Uterus (tissue), 4 donors: ENCODE measurements around the gene FAM171A2. TPM values are rescaled to one million over a fixed set of nuclear protein-coding genes. Genes with fewer than 3 reads are reported as not detected.

Experiments
- DNase-seq, 2 donors: peaks; one replicate each; pipeline ENCODE4 v3.0.0-alpha.2; 2019 to 2020
- H3K27ac ChIP-seq, 2 donors: fragments of 200-600 bp; sonication (generic); 1 replicate in 1 of 2; 2 replicates in 1 of 2; pipeline ENCODE4 v1.5.1; 2016 to 2018
- H3K27me3 ChIP-seq, 2 donors: fragments of 200-600 bp; sonication (generic); one replicate each; pipeline ENCODE4 v1.5.1; 2018 to 2019; ENCODE audit warnings: control low read depth in 1 of 2
- H3K36me3 ChIP-seq, 2 donors: fragments of 200-600 bp; sonication (generic); one replicate each; pipeline ENCODE4 v1.5.1; 2019; ENCODE audit warnings: control low read depth in 1 of 2
- H3K4me1 ChIP-seq, 2 donors: fragments of 200-600 bp; sonication (generic); one replicate each; pipeline ENCODE4 v1.5.1; 2018 to 2019; ENCODE audit warnings: control low read depth in 1 of 2
- H3K4me3 ChIP-seq, 2 donors: fragments of 200-600 bp; sonication (generic); 1 replicate in 1 of 2; 2 replicates in 1 of 2; pipeline ENCODE4 v1.5.1; 2018 to 2019; ENCODE audit warnings: mild to moderate bottlenecking in 1 of 2
- H3K9me3 ChIP-seq, 2 donors: fragments of 200-600 bp; sonication (generic); one replicate each; pipeline ENCODE4 v1.5.1; 2019; ENCODE audit warnings: control low read depth in 1 of 2
- POLR2A ChIP-seq, 2 donors: fragments of 450-650 bp; IDR thresholded peaks; one replicate each; pipeline ENCODE4 v1.6.1; 2016; ENCODE audit warnings: antibody characterized with exemption in 2 of 2, mild to moderate bottlenecking in 1 of 2, moderate library complexity in 1 of 2
- intact Hi-C: fragments of 100-400 bp; cut with DNase I; formaldehyde crosslinking; loops from one replicate; pipeline ENCODE4 v1.15.1; 2023; ENCODE audit warnings: low total_unique reads
- total RNA-seq, 4 donors: library from RNA; depleted of rRNA in 3 of 4; stranded (reverse); fragments of >200 nt in 3 of 4; gene quantifications; one replicate each; pipeline versions ENCODE4 v1.1.0 to v1.2.4, GENCODE V29; 2014 to 2023
- TF ChIP-seq, protein P1 (sequence below), 4 experiments: fragments of 200-600 bp in 2 of 4; fragments of 450-650 bp in 2 of 4; sonication (generic) in 2 of 4; IDR thresholded peaks; one replicate each; pipeline ENCODE4 v1.5.1; 2016 to 2019; ENCODE audit warnings: antibody characterized with exemption in 4 of 4, mild to moderate bottlenecking in 2 of 4, moderate library complexity in 1 of 4
- donor health status: DM: yes; HTN: yes; CAD: no.

FAM171A2 gene
- total RNA-seq, 4 donors from 2014 or later, result 0.77 to 32.1 (median 14.2) TPM

DNA sequence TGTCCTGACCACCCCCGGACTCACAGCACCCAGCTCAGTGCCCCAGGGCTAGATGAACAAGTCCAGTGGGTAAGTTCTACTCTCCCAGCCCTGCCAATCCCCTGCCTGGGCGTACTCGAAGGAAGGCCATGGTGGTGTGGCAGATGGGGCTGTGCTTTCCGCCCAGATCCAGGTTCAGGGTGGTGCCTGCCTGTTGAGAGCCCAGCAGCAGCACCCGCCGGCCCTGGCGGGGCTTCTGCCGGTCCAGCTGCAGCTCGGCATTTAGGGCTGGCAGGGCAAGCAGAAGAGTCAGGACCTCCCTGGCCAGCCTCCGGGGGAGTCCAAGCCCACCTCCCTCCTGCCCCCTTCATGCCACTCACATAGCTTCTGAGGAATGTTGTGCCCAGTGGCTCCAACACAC is 16.2 kb upstream of the FAM171A2 start:
- Histone ChIP-seq H3K27me3 (no peaks in the 10 kb centered on the region), H3K36me3 (no peaks in the 10 kb centered on the region), H3K4me1 (no peaks in the 10 kb centered on the region), H3K9me3 (no peaks in the 10 kb centered on the region), H3K27ac (no peak overlapping the region), H3K4me3 (no peak overlapping the region)
- intact Hi-C loops, result no loop called here
- no peak for TF ChIP-seq POLR2A (IDR thresholded peaks at IDR 0.05)
- TF ChIP-seq, protein P1, sequence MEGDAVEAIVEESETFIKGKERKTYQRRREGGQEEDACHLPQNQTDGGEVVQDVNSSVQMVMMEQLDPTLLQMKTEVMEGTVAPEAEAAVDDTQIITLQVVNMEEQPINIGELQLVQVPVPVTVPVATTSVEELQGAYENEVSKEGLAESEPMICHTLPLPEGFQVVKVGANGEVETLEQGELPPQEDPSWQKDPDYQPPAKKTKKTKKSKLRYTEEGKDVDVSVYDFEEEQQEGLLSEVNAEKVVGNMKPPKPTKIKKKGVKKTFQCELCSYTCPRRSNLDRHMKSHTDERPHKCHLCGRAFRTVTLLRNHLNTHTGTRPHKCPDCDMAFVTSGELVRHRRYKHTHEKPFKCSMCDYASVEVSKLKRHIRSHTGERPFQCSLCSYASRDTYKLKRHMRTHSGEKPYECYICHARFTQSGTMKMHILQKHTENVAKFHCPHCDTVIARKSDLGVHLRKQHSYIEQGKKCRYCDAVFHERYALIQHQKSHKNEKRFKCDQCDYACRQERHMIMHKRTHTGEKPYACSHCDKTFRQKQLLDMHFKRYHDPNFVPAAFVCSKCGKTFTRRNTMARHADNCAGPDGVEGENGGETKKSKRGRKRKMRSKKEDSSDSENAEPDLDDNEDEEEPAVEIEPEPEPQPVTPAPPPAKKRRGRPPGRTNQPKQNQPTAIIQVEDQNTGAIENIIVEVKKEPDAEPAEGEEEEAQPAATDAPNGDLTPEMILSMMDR (IDR thresholded peaks at IDR 0.05), result no peak
- DNase-seq, result no peak

DNA sequence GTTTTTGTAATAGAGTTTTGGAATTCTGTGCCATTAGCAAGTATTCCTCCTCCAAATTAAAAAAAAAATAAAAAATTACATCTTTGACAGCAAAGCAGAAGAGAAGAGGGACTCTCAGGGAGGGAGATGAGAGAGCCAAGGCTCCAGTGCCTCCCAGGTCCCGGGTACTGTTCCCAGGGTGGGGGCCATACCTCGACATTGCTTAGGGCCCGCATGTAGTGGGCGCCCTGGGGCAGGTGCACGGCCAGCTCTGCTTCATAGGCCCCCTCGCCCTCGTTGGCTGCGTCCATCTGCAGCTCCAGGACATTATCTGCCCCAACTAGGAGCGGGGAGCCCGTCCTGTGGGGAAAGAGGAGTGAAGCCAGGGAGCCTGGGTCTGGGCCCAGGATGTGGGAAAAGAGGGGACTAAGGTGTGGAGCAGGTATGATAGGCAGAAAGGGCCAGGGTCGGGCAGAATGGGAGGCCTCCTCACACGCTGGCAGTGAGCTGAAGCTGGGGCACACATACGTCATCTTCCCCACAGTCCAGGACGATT is 14.6 kb upstream of the FAM171A2 start:
- DNase-seq, result no peak
- no peak overlapping the region for H3K4me3 ChIP-seq
- no peaks in the 10 kb centered on the region for H3K27me3 ChIP-seq
- TF ChIP-seq POLR2A (IDR thresholded peaks at IDR 0.05), result no peak
- TF ChIP-seq, protein P1 (IDR thresholded peaks at IDR 0.05), result no peak
- intact Hi-C loops, result no loop called here
- no peak overlapping the region for H3K27ac ChIP-seq
- no peaks in the 10 kb centered on the region for H3K9me3 ChIP-seq
- no peaks in the 10 kb centered on the region for H3K4me1 ChIP-seq
- H3K36me3 ChIP-seq, result no peaks in the 10 kb centered on the region

DNA sequence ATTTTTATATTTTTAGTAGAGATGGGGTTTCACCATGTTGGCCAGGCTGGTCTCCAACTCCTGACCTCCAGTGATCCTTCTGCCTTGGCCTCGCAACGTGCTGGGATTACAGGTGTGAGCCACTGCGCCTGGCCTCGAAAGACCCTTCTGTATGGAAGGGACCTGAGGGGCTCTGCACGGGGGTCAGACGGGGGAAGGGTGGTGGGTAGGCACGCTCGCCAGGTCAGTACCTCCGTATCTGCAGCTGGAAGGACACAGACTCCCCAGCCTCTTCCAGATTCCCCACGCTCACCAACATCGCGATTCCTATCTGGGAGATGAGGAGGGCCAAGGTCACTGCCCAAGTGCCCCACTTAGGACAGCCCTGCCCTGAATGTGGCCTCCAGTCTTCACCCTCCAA is 13.1 kb upstream of the FAM171A2 start:
- no peaks in the 10 kb centered on the region for H3K36me3 ChIP-seq
- intact Hi-C loops, result no loop called here
- no peaks in the 10 kb centered on the region for H3K9me3 ChIP-seq
- no peak overlapping the region for H3K4me3 ChIP-seq
- no peak for DNase-seq
- TF ChIP-seq POLR2A (IDR thresholded peaks at IDR 0.05), result no peak
- TF ChIP-seq, protein P1 (IDR thresholded peaks at IDR 0.05), result no peak
- H3K4me1 ChIP-seq, result no peaks in the 10 kb centered on the region
- no peak overlapping the region for H3K27ac ChIP-seq
- no peaks in the 10 kb centered on the region for H3K27me3 ChIP-seq

DNA sequence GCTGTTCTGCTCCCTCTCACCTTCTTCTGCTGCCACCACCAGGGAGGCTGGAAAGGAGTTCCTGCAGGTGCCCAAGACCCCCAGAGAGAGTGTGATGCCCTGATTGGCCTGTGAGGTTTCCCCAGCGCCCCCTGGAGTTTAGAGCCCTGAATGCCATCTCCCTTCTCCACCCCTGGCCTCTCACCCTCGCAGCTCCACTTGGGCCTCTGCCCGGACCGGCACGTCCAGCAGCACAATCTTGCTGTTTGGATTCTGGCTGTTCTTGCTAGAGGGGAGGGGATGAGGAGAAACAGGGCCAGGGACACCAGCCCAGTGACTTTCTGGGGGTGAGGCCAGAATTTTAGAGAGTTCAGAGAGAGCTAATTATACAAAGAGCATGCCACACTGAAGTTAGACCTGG is 12.5 kb upstream of the FAM171A2 start:
- intact Hi-C loops, result no loop called here
- H3K9me3 ChIP-seq, result no peaks in the 10 kb centered on the region
- H3K27me3 ChIP-seq, result no peaks in the 10 kb centered on the region
- no peak overlapping the region for H3K4me3 ChIP-seq
- H3K27ac ChIP-seq, result no peak overlapping the region
- TF ChIP-seq POLR2A (IDR thresholded peaks at IDR 0.05), result no peak
- TF ChIP-seq, protein P1 (IDR thresholded peaks at IDR 0.05), result no peak
- no peaks in the 10 kb centered on the region for H3K36me3 ChIP-seq
- H3K4me1 ChIP-seq, result no peaks in the 10 kb centered on the region
- peak in 1 of 2 donors; percentile 22 for DNase-seq

DNA sequence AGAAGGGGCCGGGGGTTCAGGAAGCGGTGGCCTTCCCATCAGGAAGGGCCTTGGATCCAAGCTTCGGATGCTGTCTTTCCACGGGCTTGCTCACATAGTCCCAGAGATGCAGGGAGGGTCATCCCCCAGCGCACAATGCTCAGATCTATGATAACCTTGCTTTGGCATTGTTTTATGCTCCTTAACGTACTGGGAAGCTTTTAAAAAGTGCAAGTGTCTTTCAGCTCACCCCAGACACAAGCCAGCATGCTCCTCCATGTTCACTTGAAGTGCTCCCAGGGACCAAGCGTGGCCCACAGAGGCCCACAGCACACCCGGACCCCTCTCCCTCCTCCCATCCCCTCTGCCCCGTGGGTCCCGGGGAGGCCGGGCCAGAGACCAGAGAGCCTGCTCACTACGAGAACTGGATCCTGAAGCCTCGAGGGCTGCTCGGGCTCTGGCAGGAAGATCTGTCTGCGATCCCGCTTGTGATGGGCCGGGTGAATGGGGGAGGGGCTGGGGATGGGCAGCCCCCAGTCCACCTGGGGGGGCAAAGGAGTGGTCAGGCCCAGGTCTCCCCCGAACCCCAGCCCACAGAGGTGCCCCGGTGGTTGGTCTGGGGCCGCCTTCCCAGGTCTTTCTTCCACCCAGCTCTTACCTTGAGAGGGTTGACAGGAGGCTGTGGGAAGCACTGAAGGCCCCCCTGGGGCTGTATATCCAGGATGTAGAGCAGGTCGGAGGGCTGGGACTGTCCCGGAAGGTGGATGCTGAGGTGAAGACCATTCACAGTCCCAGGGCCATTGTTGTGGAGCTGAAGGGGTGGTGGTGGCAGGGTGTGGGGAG is 11.8 kb upstream of the FAM171A2 start:
- no peak for DNase-seq
- H3K4me1 ChIP-seq, result no peaks in the 10 kb centered on the region
- H3K4me3 ChIP-seq, result no peak overlapping the region
- TF ChIP-seq POLR2A (IDR thresholded peaks at IDR 0.05), result no peak
- H3K36me3 ChIP-seq, result no peaks in the 10 kb centered on the region
- no peak overlapping the region for H3K27ac ChIP-seq
- intact Hi-C loops, result no loop called here
- H3K27me3 ChIP-seq, result no peaks in the 10 kb centered on the region
- H3K9me3 ChIP-seq, result no peaks in the 10 kb centered on the region
